ENCODE results near the gene HNRNPF.

The HNRNPF gene

GRCh38 chr10:43377424-43377883, 31.5 kb downstream of the HNRNPF start:
- WGBS (ENCODE audit: insufficient coverage) = 96% methylated on average over 12 of the region's 13 CpGs
- ChIA-PET POLR2A (no interaction called here), CTCF (interaction anchor here (0.6 to 1.6 kb wide), 2 partner anchors 9 to 109 kb away, joined by 4 to 6 read pairs; no protein-coding TSS in a partner anchor)
- no peaks in the 10 kb centered on the region for H3K4me1 ChIP-seq (ENCODE audit: control extremely low read depth in 1 of 4, control insufficient read depth in 4 of 4, insufficient read depth in 4 of 4, low read length in 3 of 4)
- DNase-seq = no peak
- H3K27me3 ChIP-seq (replicated peaks in 2 of 5; ENCODE audit: control insufficient read depth in 4 of 5, insufficient read depth in 5 of 5, low read length in 4 of 5) = no peaks in the 10 kb centered on the region
- no peaks in the 10 kb centered on the region for H3K9me3 ChIP-seq (ENCODE audit: control extremely low read depth in 1 of 5, control insufficient read depth in 4 of 5, insufficient read depth in 2 of 5, low read depth in 1 of 5, low read length in 4 of 5)
- no peak overlapping the region for H3K27ac ChIP-seq (ENCODE audit: insufficient read depth in 1 of 2, low read depth in 1 of 2, low read length in 2 of 2, poor library complexity in 1 of 2, severe bottlenecking in 2 of 2)
- no peak overlapping the region for H3K4me3 ChIP-seq (ENCODE audit: control insufficient read depth in 1 of 7, extremely low read depth in 1 of 7, insufficient read depth in 4 of 7, low read depth in 2 of 7, low read length in 6 of 7)
- no peaks in the 10 kb centered on the region for H3K36me3 ChIP-seq (ENCODE audit: control insufficient read depth in 4 of 4, insufficient read depth in 4 of 4, low read length in 3 of 4)

- DNase-seq = no peak
- Histone ChIP-seq H3K27me3 (replicated peaks in 2 of 5; ENCODE audit: control insufficient read depth in 4 of 5, insufficient read depth in 5 of 5, low read length in 4 of 5) (no peaks in the 10 kb centered on the region), H3K4me1 (ENCODE audit: control extremely low read depth in 1 of 4, control insufficient read depth in 4 of 4, insufficient read depth in 4 of 4, low read length in 3 of 4) (no peaks in the 10 kb centered on the region), H3K27ac (ENCODE audit: insufficient read depth in 1 of 2, low read depth in 1 of 2, low read length in 2 of 2, poor library complexity in 1 of 2, severe bottlenecking in 2 of 2) (no peak overlapping the region), H3K9me3 (ENCODE audit: control extremely low read depth in 1 of 5, control insufficient read depth in 4 of 5, insufficient read depth in 2 of 5, low read depth in 1 of 5, low read length in 4 of 5) (no peaks in the 10 kb centered on the region), H3K4me3 (ENCODE audit: control insufficient read depth in 1 of 7, extremely low read depth in 1 of 7, insufficient read depth in 4 of 7, low read depth in 2 of 7, low read length in 6 of 7) (no peak overlapping the region), H3K36me3 (ENCODE audit: control insufficient read depth in 4 of 4, insufficient read depth in 4 of 4, low read length in 3 of 4) (no peaks in the 10 kb centered on the region)
- ChIA-PET CTCF (no interaction called here), POLR2A (no interaction called here)
- 60% methylated on average over 1 of the region's 2 CpGs for WGBS (ENCODE audit: insufficient coverage)
Measured at GRCh38 chr10:43376828-43377423, 32.1 kb downstream of the HNRNPF start.

DNA sequence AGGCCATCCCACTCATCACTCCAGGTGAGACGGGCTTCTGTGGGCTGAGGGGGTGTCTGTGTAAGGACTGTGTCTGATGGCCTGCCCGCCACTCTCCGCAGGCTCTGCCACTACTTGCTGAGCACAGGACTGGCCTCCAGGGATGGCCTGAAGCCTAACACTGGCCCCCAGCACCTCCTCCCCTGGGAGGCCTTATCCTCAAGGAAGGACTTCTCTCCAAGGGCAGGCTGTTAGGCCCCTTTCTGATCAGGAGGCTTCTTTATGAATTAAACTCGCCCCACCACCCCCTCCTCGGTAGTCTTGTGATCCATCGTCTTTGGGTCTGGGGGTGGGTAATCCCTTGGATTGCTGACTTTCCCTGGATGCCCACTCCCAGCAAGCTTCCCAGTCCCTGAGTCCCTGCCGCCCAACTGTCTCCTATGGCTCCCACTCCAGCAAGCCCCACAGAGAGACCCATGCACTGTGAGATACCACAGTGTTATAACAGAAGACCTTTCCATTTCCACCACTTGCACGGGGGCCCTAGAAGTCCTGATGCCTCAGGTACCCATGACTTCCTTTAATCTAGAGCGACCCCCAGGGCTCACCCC, 32.8 kb downstream of the HNRNPF start:
- H3K27ac ChIP-seq (ENCODE audit: insufficient read depth in 1 of 2, low read depth in 1 of 2, low read length in 2 of 2, poor library complexity in 1 of 2, severe bottlenecking in 2 of 2) = no peak overlapping the region

GRCh38 chr10:43375401-43376020, 33.5 kb downstream of the HNRNPF start:
- H3K27ac ChIP-seq (ENCODE audit: insufficient read depth in 1 of 2, low read depth in 1 of 2, low read length in 2 of 2, poor library complexity in 1 of 2, severe bottlenecking in 2 of 2) = no peak overlapping the region
- WGBS (ENCODE audit: insufficient coverage) = 95% methylated on average over 9 of the region's 12 CpGs
- no peak for DNase-seq
- peaks cover 0 to 1% (median 0%) of the 10 kb centered on the region in 5 experiments for H3K27me3 ChIP-seq (replicated peaks in 2 of 5; ENCODE audit: control insufficient read depth in 4 of 5, insufficient read depth in 5 of 5, low read length in 4 of 5)
- no peaks in the 10 kb centered on the region for H3K9me3 ChIP-seq (ENCODE audit: control extremely low read depth in 1 of 5, control insufficient read depth in 4 of 5, insufficient read depth in 2 of 5, low read depth in 1 of 5, low read length in 4 of 5)
- no peaks in the 10 kb centered on the region for H3K36me3 ChIP-seq (ENCODE audit: control insufficient read depth in 4 of 4, insufficient read depth in 4 of 4, low read length in 3 of 4)
- ChIA-PET POLR2A (no interaction called here), CTCF (no interaction called here)
- no peaks in the 10 kb centered on the region for H3K4me1 ChIP-seq (ENCODE audit: control extremely low read depth in 1 of 4, control insufficient read depth in 4 of 4, insufficient read depth in 4 of 4, low read length in 3 of 4)
- H3K4me3 ChIP-seq (ENCODE audit: control insufficient read depth in 1 of 7, extremely low read depth in 1 of 7, insufficient read depth in 4 of 7, low read depth in 2 of 7, low read length in 6 of 7) = no peak overlapping the region

More for the DNA sequence above, 32.8 kb downstream of the HNRNPF start:
- Histone ChIP-seq H3K36me3 (ENCODE audit: control insufficient read depth in 4 of 4, insufficient read depth in 4 of 4, low read length in 3 of 4) (no peaks in the 10 kb centered on the region), H3K9me3 (ENCODE audit: control extremely low read depth in 1 of 5, control insufficient read depth in 4 of 5, insufficient read depth in 2 of 5, low read depth in 1 of 5, low read length in 4 of 5) (no peaks in the 10 kb centered on the region), H3K27me3 (replicated peaks in 2 of 5; ENCODE audit: control insufficient read depth in 4 of 5, insufficient read depth in 5 of 5, low read length in 4 of 5) (no peaks in the 10 kb centered on the region), H3K4me1 (ENCODE audit: control extremely low read depth in 1 of 4, control insufficient read depth in 4 of 4, insufficient read depth in 4 of 4, low read length in 3 of 4) (no peaks in the 10 kb centered on the region), H3K4me3 (ENCODE audit: control insufficient read depth in 1 of 7, extremely low read depth in 1 of 7, insufficient read depth in 4 of 7, low read depth in 2 of 7, low read length in 6 of 7) (no peak overlapping the region)
- POLR2A ChIA-PET = no interaction called here
- DNase-seq = no peak
- CTCF ChIA-PET = no interaction called here
- WGBS (ENCODE audit: insufficient coverage) = 100% methylated on average over 5 of the region's 9 CpGs

GRCh38 chr10:43374194-43374593, 34.8 kb downstream of the HNRNPF start:
- Histone ChIP-seq H3K36me3 (ENCODE audit: control insufficient read depth in 4 of 4, insufficient read depth in 4 of 4, low read length in 3 of 4) (no peaks in the 10 kb centered on the region), H3K4me3 (ENCODE audit: control insufficient read depth in 1 of 7, extremely low read depth in 1 of 7, insufficient read depth in 4 of 7, low read depth in 2 of 7, low read length in 6 of 7) (no peak overlapping the region), H3K9me3 (ENCODE audit: control extremely low read depth in 1 of 5, control insufficient read depth in 4 of 5, insufficient read depth in 2 of 5, low read depth in 1 of 5, low read length in 4 of 5) (no peaks in the 10 kb centered on the region), H3K27me3 (replicated peaks in 2 of 5; ENCODE audit: control insufficient read depth in 4 of 5, insufficient read depth in 5 of 5, low read length in 4 of 5) (peaks cover 0 to 2% (median 0%) of the 10 kb centered on the region in 5 experiments), H3K4me1 (ENCODE audit: control extremely low read depth in 1 of 4, control insufficient read depth in 4 of 4, insufficient read depth in 4 of 4, low read length in 3 of 4) (no peaks in the 10 kb centered on the region), H3K27ac (ENCODE audit: insufficient read depth in 1 of 2, low read depth in 1 of 2, low read length in 2 of 2, poor library complexity in 1 of 2, severe bottlenecking in 2 of 2) (no peak overlapping the region)
- WGBS (ENCODE audit: insufficient coverage) = 100% methylated on average over 1 of the region's 3 CpGs
- no peak for DNase-seq
- POLR2A ChIA-PET = no interaction called here
- CTCF ChIA-PET = interaction anchor here (1.1 kb wide), 1 partner anchor 23 kb away, joined by 5 read pairs; no protein-coding TSS in a partner anchor

- no peaks in the 10 kb centered on the region for H3K9me3 ChIP-seq (ENCODE audit: control extremely low read depth in 1 of 5, control insufficient read depth in 4 of 5, insufficient read depth in 2 of 5, low read depth in 1 of 5, low read length in 4 of 5)
- POLR2A ChIA-PET = interaction anchor here (0.6 kb wide), 1 partner anchor 20 kb away, joined by 3 read pairs; no protein-coding TSS in a partner anchor
- CTCF ChIA-PET = interaction anchor here (1.1 to 1.5 kb wide), 3 partner anchors 17 to 25 kb away, joined by 3 to 5 read pairs (median 4); no protein-coding TSS in a partner anchor
- H3K4me1 ChIP-seq (ENCODE audit: control extremely low read depth in 1 of 4, control insufficient read depth in 4 of 4, insufficient read depth in 4 of 4, low read length in 3 of 4) = no peaks in the 10 kb centered on the region
- no peak overlapping the region for H3K27ac ChIP-seq (ENCODE audit: insufficient read depth in 1 of 2, low read depth in 1 of 2, low read length in 2 of 2, poor library complexity in 1 of 2, severe bottlenecking in 2 of 2)
- peaks cover 0 to 2% (median 0%) of the 10 kb centered on the region in 5 experiments for H3K27me3 ChIP-seq (replicated peaks in 2 of 5; ENCODE audit: control insufficient read depth in 4 of 5, insufficient read depth in 5 of 5, low read length in 4 of 5)
- H3K36me3 ChIP-seq (ENCODE audit: control insufficient read depth in 4 of 4, insufficient read depth in 4 of 4, low read length in 3 of 4) = no peaks in the 10 kb centered on the region
- 93% methylated on average over 5 of the region's 5 CpGs for WGBS (ENCODE audit: insufficient coverage)
- DNase-seq = no peak
- no peak overlapping the region for H3K4me3 ChIP-seq (ENCODE audit: control insufficient read depth in 1 of 7, extremely low read depth in 1 of 7, insufficient read depth in 4 of 7, low read depth in 2 of 7, low read length in 6 of 7)
Measured at GRCh38 chr10:43373461-43373860, 35.5 kb downstream of the HNRNPF start.

DNA sequence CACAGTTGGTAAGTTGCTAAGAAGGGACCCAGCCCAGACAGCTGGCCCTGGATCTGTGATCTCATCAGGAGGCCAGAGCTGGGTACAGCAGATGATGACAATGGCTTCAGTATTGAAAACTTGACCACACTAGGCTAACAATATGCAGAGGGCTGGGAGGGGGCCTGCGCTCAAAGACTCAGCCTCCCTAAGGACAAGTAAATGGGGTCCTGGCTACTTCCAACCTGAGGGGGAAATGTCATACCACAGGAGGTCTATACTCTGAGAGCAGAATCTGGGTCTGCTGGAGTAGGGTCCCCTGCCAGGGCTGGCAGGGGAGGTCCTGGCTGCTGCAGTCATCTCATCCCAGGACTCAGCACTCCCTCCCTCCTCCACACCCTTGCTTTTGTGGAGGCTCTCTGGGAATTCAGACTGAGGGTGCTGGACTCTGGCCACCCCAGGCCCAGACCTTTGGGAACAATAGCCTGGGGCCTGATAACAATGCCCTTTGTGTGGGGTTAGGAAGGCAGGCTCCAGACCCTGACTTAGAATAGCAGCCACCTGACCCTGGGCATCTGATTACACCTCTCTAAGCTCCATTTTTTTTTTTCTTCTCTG, 36.1 kb downstream of the HNRNPF start:
- POLR2A ChIA-PET = no interaction called here
- H3K27me3 ChIP-seq (replicated peaks in 2 of 5; ENCODE audit: control insufficient read depth in 4 of 5, insufficient read depth in 5 of 5, low read length in 4 of 5) = peaks cover 0 to 2% (median 0%) of the 10 kb centered on the region in 5 experiments
- no peak overlapping the region for H3K4me3 ChIP-seq (ENCODE audit: control insufficient read depth in 1 of 7, extremely low read depth in 1 of 7, insufficient read depth in 4 of 7, low read depth in 2 of 7, low read length in 6 of 7)
- WGBS (ENCODE audit: insufficient coverage) = 100% methylated on average over 1 of the region's 1 CpG
- no peaks in the 10 kb centered on the region for H3K9me3 ChIP-seq (ENCODE audit: control extremely low read depth in 1 of 5, control insufficient read depth in 4 of 5, insufficient read depth in 2 of 5, low read depth in 1 of 5, low read length in 4 of 5)
- H3K4me1 ChIP-seq (ENCODE audit: control extremely low read depth in 1 of 4, control insufficient read depth in 4 of 4, insufficient read depth in 4 of 4, low read length in 3 of 4) = no peaks in the 10 kb centered on the region
- H3K27ac ChIP-seq (ENCODE audit: insufficient read depth in 1 of 2, low read depth in 1 of 2, low read length in 2 of 2, poor library complexity in 1 of 2, severe bottlenecking in 2 of 2) = no peak overlapping the region
- H3K36me3 ChIP-seq (ENCODE audit: control insufficient read depth in 4 of 4, insufficient read depth in 4 of 4, low read length in 3 of 4) = no peaks in the 10 kb centered on the region
- CTCF ChIA-PET = interaction anchor here (1.4 to 1.5 kb wide), 2 partner anchors 18 to 24 kb away, joined by 3 to 4 read pairs; no protein-coding TSS in a partner anchor
- DNase-seq = no peak

Measured in common myeloid progenitor, CD34-positive (primary cell).